ENCODE measurements around the gene PYGB.
"Not testable (repeated sequence)": the region's sequence is repeated elsewhere in the genome, so short reads cannot be mapped to it uniquely, and the experiment has no call there.

The PYGB gene

GRCh38 chr20:25230166-25230831 is 17.6 kb upstream of the PYGB start:
- DNase-seq: no peak

DNA sequence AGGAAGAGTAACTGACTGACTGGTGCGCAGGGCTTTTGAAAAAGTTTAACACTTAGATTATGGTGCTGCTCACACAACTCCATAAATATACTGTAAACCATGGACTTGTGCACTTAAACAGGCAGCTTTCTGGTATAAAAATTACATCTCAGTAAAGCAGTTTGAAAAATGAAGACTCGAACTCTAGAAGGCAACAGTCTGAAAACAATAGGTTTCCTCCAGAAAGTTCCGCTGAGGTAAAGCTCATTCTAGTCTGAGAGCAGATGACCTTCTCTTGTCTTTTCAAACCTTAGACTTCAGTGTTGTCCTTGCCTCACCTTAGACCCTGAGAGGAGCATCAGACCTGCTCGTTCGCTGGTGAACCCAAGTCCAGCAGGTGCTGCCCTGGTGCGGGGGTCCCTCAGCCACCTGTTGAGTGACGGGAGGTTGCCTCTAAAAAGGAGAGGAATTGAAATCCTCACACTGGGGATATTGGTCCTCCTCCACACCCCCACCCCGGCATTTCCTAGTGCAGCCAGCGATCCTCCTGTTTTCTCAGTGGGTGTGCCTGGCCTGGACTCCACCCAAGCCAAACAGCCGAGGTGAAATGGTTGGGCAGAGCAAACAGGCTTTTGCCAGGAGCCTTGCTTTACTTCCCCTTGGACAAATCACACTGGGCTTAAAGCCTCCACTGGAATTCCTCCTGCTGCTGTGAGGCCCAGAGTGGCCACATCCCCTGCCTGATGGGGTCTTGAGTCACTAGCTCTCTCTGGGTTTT is 14.7 kb upstream of the PYGB start:
- no peak for DNase-seq

DNA sequence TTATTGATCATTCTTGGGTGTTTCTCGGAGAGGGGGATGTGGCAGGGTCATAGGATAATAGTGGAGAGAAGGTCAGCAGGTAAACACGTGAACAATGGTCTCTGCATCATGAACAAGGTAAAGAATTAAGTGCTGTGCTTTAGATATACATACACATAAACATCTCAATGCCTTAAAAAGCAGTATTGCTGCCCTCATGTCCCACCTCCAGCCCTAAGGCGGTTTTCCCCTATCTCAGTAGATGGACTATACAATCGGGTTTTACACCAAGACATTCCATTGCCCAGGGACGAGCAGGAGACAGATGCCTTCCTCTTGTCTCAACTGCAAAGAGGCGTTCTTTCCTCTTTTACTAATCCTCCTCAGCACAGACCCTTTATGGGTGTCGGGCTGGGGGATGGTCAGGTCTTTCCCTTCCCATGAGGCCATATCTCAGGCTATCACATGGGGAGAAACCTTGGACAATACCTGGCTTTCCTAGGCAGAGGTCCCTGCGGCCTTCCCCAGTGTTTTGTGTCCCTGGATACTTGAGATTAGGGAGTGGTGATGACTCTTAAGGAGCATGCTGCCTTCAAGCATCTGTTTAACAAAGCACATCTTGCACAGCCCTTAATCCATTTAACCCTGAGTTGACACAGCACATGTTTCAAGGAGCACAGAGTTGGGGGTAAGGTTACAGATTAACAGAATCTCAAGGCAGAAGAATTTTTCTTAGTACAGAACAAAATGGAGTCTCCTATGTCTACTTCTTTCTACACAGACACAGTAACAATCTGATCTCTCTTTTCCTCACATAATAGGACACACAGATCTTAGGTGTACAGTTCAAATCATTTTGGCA is 13.7 kb upstream of the PYGB start:
- not testable (repeated sequence) for DNase-seq

DNA sequence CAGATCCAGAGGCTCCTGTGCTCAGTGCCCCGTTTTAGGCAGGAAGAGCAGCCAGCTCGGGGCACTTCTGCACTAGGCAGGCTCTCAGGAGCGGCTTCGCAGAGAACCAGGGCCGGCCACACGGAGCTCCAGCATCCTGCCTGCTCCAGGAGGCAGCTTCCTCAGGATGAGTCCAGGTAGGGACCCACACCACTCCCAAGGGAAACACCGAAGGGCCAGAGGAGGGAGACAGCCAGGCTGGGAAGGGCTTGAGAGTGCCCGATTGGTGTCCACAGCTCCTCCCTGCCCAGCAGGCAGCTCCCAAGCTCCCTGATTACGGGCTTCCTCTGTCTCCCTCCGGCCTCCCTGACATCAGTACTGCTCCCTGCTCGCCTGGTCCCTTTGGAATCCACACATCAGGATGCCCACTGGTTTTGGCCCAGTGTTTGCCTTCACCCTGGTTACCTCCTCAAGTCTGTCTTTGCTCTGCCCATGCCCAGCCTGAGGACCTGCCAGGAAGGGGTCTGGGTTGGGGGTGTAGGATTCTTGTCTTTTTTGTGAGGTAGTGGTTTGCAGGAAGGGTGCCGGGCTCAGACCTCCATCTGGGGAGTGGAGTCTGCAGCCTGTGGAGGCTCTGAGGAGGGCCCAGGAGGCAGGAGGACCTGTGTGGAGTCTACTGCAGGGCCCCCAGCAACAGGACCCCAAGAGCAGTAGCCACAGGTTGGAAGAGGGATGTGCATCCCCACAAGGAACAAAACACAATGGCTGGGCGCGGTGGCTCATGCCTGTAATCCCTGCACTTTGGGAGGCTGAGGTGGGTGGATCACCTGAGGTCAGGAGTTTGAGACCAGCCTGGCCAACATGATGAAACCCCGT is 11.2 kb upstream of the PYGB start:
- DNase-seq: no peak

GRCh38 chr20:25237610-25238318 is 10.1 kb upstream of the PYGB start:
- peak; percentile 11 for DNase-seq

GRCh38 chr20:25238319-25239037 is 9.4 kb upstream of the PYGB start:
- no peak for DNase-seq

GRCh38 chr20:25239387-25240370 is 8.2 kb upstream of the PYGB start:
- DNase-seq: no peak

DNA sequence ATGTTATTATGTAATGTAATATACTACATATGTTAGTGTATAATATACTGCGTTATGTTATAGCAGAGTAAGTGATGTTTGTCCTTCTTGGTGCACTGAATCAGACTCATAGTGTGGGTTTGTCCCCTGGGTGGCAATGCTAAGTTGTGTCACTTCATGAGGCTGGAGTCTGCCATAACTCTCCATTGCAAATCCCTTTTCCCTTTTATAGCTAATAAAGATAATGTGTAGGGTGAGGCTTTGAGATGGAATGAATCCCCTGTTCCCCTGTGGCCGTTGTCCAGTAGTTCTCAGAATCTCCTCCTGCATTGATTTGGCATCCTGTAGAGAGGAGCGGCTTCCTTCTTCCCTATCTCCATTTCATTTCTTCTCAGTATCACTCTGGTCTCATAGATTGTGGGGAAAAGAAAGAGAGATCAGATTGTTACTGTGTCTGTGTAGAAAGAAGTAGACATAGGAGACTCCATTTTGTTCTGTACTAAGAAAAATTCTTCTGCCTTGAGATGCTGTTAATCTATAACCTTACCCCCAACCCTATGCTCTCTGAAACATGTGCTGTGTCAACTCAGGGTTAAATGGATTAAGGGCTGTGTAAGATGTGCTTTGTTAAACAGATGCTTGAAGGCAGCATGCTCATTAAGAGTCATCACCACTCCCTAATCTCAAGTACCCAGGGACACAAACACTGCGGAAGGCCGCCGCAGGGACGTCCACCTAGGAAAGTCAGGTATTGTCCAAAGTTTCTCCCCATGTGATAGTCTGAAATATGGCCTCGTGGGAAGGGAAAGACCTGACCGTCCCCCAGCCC is 6.8 kb upstream of the PYGB start:
- DNase-seq: not testable (repeated sequence)

DNA sequence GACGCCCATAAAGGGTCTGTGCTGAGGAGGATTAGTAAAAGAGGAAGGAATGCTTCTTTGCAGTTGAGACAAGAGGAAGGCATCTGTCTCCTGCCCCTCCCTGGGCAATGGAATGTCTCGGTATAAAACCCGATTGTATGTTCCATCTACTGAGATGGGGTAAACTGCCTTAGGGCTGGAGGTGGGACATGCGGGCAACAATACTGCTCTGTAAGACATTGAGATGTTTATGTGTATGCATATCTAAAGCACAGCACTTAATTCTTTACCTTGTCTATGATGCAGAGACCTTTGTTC is 6.3 kb upstream of the PYGB start:
- not testable (repeated sequence) for DNase-seq

- no peak for DNase-seq
These were observed 5.7 kb upstream of the PYGB start for GRCh38 chr20:25242231-25242630.

DNA sequence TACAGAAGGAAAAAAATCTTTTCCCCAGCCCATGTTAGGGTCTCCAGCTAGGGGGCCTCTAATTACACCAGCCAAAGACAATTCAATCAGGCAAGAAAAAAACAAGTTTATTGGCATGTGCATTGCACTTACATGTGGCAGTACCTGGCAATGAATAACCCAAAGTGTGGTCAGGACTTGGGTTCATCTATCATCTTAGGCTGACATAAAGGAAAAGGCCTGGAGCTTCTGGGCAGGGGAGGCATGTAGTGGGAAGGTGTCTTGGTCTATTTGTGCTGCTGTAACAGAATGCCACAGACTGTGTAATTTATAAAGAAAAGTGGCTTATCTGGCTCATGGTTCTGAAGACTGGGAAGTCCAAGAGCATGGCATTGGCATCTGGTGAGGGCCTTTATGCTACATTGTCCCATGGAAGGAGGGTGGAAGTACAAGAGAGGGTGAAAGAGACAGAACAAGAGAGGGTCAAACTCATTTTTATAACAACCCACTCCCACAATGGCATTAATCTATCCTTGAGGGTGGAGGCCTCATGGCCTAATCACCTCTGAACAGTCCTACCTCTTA is 4.4 kb upstream of the PYGB start:
- DNase-seq: no peak

- no peak for DNase-seq
These were observed 2.9 kb upstream of the PYGB start for GRCh38 chr20:25244976-25245375.

- DNase-seq: no peak
These were observed 2.4 kb upstream of the PYGB start for GRCh38 chr20:25245461-25245860.

GRCh38 chr20:25246182-25246999 is 1.5 kb upstream of the PYGB start:
- no peak for DNase-seq

GRCh38 chr20:25247000-25247517 is 826 bp upstream of the PYGB start:
- DNase-seq: peak; percentile 14

DNA sequence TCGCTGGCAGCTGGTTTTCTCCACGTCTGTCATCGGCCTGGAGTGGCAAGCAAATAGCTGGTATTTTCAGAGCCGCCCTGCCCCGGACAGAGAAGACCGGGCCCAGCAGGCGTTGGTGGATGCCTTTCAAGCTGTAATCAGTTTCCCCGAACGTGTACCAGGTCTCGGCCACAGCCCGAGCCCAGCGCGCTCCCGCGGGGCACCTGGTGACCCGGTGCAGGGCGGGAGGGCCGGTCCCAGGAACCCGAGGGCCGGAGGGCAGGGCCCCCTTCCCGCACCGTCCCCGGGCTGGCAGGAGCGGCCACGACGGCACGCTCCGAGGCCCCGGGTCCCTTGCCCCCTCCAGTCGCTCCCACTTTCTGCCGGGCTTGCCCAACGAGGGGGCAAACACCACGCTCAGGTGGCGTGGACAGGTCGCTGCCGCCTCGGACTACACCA is 348 bp upstream of the PYGB start:
- no peak for DNase-seq

DNA sequence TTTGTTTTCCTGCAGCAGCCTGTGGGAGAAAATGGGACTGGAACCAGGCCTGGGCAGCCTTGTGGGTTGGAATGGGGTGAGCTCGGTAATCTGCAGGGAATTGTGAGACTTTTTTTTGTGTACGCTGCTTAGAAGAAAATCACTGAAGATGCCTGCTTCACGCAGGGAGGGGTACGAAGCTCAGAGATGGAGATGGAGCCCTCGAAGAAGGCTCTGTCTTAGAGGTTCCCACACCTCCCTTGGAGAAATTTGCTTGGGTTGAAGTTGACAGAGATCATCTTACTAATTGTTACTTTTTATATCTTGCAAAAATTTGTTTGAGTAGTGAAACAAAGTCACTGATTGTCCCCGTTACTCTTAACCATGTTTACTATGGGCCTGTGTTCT is 894 bp downstream of the PYGB start:
- DNase-seq: no peak
